Choroid plexus epithelial cell (primary cell): ENCODE data around the gene SIX4.

ENCODE experiments used
- DNase-seq: peaks from one replicate; pipeline ENCODE4 v3.0.0-alpha.2; 2010; ENCODE audit warnings: low read depth
- H3K4me3 ChIP-seq: 2 replicates; pipeline ENCODE4 v1.5.1; 2011; ENCODE audit warnings: low read depth, mild to moderate bottlenecking, control low read depth, low read length, moderate library complexity
- CTCF ChIP-seq: conservative IDR thresholded peaks from 2 replicates; pipeline ENCODE4 v1.5.1; 2011; ENCODE audit warnings: low read depth, mild to moderate bottlenecking, control low read depth, inconsistent platforms, low read length, moderate library complexity

Gene SIX4

GRCh38 chr14:60721326-60722106, 2.6 kb downstream of the SIX4 start:
- peak overlapping the region; percentile 88 for H3K4me3 ChIP-seq
- TF ChIP-seq CTCF: peak; percentile 44
- peak; percentile 55 for DNase-seq

DNA sequence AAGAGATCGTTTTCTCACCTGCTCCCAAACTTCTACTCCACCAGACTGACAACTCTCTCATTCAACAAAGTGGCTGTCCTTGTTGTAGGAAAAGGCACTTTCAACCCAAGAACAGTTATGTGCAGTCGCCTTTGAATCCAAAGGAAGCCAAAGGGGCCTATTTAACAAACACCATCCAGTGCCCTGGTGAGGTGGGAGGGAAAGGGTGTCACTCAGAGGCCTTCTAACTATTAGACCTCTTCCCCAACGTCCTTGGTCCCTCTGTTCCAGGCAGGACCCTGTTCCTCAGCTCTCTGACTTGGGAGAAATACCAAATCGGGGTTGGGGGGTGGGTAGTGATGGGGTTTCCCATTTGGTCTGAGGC, 3.2 kb downstream of the SIX4 start:
- peak overlapping the region; percentile 88 for H3K4me3 ChIP-seq
- no peak for DNase-seq
- TF ChIP-seq CTCF: no peak

GRCh38 chr14:60720391-60720790, 3.8 kb downstream of the SIX4 start:
- TF ChIP-seq CTCF: no peak
- H3K4me3 ChIP-seq: peak overlapping the region; percentile 88
- no peak for DNase-seq

DNA sequence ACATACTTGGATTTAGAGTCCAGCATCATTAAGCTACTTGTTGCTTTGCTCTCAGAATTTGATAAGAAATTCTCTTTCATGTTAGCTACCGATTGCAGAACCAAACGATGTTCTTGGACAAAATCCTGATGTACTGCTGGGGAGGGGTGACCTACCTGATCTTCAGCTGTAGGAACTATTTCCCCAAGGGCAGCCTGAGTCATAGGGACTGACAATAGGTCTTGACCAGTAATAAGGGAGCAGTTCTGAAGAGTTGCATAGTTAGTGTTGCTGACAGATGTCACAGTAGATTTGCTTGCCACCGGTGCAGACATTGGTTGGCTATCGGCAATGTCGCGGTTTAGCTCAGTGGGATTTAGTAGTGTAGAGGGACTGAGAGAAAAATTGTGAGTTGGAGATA, 10.6 kb downstream of the SIX4 start:
- no peak for TF ChIP-seq CTCF
- H3K4me3 ChIP-seq: no peak overlapping the region
- no peak for DNase-seq

- DNase-seq: no peak
These were observed 13.7 kb downstream of the SIX4 start for GRCh38 chr14:60710494-60710893.

GRCh38 chr14:60707858-60708257, 16.3 kb downstream of the SIX4 start:
- no peak overlapping the region for H3K4me3 ChIP-seq
- no peak for TF ChIP-seq CTCF
- DNase-seq: no peak

More at GRCh38 chr14:60710494-60710893, 13.7 kb downstream of the SIX4 start:
- no peak overlapping the region for H3K4me3 ChIP-seq
- no peak for TF ChIP-seq CTCF

- no peak for TF ChIP-seq CTCF
- H3K4me3 ChIP-seq: no peak overlapping the region
- DNase-seq: no peak
These were observed 19.1 kb downstream of the SIX4 start for GRCh38 chr14:60705100-60705499.
